NCI-H226 (cell line): Measurements from ENCODE around the gene NOXO1.
"Not testable (repeated sequence)": the region's sequence is repeated elsewhere in the genome, so short reads cannot be mapped to it uniquely, and the experiment has no call there.

Experiments used
- DNase-seq: peaks from one replicate; pipeline ENCODE4 v3.0.0-alpha.2; 2015

NOXO1 gene

DNA sequence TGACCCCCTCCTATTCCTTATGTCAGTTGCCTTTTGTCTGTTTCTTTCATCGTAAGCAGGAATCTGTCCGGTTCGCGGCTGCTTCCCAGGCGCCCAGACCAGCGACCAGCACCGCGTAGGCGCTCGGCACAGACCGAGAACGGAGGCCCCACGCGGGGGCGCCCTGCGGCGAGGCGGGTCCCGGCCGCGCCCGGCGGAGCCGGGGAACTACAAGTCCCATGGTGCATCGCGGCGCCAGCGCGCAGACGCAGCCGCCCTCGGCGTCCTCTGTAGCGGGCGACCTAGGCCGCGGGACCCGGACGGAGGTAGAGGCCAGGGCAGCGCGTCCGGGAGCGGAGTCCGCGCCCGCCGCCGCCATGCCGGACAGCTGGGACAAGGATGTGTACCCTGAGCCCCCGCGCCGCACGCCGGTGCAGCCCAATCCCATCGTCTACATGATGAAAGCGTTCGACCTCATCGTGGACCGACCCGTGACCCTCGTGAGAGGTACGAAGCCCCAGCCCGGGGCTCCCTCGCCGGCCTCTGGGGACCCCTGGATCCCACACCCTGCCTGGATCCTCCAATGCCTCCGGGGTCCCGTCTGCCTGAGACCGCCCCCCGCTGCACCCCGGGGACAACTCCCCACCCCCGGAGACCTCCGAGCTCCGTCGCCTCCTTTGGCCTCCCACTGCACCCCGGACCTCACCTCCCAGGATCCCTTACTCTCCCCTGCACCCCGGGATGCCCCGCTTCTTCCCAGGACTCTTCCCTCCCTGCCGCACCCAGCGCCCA lies 21.8 kb downstream of the NOXO1 start, which contains the start of gene NDUFB10:
TSS of gene NDUFB10 (plus strand) at position 270 of the 771 bp plus-strand sequence. CDS start at position 357, 87 bp downstream.
- DNase-seq, result peak; percentile 82

DNA sequence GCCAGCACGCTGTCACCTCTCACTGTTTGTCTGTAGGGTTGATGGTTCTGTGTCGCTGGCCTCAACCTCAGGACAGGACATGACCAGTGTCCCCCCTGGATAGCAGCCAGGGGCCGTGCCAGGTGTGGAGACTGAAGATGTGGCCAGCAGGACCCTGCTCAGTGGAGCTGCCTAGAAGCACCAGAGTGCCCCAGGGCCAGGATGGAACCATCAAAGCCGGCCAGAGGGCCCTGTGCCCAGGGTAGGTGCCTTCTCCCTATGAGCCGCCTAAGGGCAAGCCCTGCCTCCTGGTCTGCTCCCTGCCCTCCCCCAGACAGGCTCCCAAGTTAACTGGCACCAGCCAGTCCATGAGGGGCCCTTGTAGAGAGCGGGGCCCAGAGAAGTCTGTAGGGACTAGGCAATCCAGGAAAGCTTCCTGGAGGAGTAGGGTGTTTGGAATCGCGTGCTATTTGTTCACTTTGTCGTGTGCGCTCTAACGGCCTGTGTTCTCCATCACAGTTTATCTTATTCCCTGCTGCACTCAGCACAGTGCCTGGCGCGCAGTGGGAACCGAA lies 22.5 kb downstream of the NOXO1 start:
- no peak for DNase-seq

DNA sequence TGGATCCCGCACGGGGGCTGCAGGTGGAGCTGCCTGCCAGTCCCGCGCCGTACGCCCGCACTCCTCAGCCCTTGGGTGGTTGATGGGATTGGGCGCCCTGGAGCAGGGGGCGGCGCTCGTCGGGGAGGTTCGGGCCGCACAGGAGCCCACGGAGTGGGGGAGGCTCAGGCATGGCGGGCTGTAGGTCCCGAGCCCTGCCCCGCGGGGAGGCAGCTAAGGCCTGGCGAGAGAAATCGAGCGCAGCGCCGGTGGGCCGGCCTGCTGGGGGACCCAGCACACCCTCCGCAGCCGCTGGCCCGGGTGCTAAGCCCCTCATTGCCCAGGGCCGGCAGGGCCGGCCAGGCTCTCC lies 23.2 kb downstream of the NOXO1 start:
- DNase-seq, result not testable (repeated sequence)

DNA sequence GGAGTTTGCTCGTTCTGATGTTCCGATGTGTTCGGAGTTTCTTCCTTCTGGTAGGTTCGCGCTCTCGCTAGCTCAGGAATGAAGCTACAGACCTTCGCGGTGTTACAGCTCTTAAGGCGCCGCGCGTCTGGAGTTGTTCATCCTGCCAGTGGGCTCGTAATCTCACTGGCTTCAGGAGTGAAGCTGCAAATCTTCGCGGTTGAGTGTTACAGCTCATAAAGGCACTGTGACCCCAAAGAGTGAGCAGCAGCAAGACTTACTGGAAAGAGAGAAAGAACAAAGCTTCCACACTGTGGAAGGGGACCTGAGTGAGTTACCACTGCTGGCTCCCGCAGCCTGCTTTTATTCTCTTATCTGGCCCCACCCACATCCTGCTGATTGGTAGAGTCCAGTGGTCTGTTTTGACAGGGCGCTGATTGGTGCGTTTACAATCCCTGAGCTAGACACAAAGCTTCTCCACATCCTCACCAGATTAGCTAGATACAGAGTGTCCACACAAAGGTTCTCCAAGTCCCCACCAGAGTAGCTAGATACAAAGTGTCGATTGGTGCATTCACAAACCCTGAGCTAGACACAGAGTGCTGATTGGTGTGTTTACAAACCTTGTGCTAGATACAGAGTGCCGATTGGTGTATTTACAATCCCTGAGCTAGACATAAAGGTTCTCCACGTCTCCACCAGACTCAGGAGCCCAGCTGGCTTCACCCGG lies 23.7 kb downstream of the NOXO1 start:
- DNase-seq, result not testable (repeated sequence)

DNA sequence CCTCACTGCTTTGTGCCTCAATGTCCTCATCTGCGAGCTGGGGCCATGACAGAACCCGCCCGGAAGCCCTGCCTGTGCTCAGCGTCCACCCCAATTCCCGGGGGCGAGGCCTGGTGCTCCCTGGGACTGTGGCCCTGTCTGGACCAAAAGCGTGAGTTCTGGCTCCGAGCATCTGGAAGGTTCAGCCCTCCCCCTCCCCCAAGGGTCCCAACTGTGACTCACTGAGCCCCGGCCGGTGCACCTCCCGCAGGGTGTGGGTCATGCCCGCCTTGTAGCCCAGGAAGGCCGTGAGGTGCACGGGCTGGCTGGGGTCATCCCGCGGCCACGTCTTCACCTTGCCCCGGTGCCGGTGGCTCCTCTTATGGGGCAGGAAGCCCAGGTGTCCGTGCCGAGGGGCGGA lies 27.5 kb downstream of the NOXO1 start:
- DNase-seq, result no peak

DNA sequence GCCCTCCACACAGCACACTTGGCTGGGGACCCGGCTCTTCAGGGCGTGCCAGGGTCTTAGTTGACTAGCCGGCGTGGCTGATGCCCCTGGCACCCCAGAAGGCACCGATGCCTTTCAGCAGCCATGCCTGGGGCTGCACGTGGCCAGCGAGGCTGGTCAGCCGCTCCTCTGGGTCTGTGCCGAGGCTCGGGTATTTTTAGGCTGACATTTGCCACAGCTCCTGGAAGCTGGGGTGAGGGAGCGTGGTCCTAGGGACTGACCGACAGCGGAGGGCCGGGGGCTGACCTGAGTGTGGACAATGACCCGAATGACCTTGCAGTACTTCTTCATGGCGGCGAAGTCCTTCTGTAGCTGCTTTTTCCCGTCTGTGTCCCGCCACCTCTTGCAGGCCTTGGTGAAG lies 30.7 kb downstream of the NOXO1 start:
- DNase-seq, result no peak

DNA sequence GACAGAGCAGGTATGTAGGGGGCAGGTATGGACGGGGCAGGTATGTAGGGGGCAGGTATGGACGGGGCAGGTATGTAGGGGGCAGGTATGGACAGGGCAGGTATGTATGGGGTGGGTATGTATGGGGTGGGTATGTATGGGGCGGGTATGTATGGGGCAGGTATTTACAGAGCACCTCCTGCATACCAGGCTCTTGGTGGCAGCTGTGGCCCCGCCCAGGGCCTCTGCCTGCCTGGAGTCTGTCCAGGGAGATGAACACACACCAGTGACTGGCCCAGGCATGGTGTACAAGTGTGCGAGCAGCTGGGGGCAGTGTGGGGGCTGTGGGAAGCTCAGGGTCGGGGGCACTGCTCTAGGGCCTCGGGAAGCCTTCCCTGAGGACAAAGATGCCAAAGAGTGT lies 31.2 kb downstream of the NOXO1 start:
- no peak for DNase-seq

DNA sequence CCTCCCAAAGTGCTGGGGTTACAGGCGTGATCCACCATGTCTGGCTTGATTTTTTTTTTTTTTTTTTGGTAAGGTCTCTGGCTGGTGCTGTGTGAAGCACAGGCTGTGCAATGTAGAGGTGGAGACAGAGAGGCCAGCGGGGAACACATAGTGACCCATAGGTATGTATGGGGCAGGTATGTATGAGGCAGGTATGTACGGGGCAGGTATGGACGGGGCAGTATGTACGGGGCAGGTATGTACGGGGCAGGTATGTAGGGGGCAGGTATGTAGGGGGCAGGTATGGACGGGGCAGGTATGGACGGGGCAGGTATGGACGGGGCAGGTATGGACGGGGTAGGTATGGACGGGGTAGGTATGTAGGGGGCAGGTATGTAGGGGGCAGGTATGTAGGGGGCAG lies 31.8 kb downstream of the NOXO1 start:
- no peak for DNase-seq

DNA sequence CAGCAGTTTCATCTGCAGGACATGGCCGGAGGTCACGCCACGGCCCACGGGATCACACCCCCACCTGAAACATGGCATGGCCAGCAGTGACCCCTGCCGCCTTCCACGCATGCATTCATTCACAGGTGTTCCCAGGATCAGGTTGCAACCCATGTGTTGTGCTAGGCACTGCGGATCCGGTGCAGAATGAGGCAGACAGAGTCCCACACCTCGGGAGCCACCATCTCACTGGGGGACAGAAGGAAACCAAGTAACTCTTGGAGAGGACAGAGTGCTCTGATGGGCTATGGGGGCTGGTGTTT lies 33.9 kb downstream of the NOXO1 start:
- no peak for DNase-seq

DNA sequence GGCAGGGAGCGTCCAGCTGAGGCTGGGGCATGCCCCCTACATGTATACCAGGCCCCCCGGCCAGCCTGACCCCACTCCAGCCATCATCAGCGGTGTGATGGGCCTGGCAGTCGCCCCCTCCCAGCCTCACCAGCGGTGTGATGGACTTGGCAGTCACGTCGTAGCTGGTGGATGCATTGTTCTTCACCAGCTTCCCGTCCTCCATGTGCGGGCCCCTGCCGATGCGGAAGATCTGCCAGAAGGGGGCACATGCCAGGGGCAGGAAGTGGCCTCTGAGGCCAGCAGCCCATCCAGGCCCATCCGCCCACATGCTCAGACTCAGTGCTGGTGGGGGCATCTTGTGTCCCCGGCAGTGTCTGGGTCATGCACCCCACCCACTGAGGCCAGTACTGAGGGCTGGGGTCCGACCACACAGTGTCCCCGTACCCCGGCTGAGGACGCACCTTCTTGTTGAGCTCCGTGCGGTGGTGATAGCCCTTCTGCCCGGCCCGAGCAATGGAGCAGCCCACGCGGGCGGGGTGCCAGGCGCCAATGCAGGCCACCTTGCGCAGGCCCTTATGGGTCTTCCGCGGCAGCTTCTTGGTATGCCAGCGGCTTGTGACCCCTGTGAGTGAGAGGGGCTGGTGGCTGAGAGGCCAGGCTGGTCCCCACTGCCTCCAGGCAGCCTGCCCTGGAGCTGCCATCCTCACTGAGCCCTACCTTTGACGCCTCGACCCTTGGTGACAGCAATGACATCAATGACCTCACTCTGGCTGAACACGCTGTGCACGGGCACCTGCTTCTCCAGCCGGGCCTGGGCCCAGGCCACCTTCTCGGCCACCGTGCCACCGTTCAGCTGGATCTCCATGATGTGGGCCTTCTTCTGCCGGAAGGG lies 34.5 kb downstream of the NOXO1 start:
- no peak for DNase-seq

DNA sequence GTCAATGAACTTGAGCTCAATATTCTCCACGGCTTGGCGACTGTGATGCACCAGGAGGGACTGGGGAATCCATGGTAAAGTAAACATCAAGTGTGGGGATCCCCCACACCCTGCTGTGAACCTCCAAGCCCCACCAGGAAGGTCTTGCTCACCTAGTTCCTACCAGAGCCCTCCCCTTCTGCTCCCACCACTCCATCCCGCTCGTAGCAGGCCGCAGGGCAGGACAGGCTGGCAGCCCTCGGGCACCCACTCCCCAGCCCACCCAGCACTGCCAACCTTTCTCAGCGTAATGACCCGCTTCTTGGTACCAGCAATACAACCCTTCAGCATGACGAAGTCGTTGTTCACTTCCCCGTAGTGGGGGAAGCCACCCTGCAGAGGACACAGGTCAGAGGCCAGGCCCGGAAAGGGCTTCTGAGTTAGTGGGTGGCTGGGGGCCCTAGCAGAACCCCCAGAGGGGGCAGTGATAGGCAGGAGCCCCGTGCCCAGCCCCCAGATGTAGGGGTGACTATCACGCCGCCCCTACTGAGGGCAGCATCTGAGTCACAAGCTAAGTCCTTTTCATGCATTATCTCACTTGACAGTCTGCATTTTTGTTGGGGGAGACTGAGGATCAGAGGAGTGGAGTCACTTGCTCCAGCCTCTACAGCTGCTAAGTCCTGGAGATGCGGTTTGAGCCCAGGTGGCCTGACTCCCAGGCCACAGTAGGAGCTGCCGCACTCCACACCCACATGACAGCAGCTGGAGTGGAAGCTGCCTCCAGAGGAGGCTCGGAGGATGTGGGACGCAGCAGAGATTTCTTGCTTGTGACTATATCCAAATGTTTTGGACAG lies 35.5 kb downstream of the NOXO1 start:
- no peak for DNase-seq

DNA sequence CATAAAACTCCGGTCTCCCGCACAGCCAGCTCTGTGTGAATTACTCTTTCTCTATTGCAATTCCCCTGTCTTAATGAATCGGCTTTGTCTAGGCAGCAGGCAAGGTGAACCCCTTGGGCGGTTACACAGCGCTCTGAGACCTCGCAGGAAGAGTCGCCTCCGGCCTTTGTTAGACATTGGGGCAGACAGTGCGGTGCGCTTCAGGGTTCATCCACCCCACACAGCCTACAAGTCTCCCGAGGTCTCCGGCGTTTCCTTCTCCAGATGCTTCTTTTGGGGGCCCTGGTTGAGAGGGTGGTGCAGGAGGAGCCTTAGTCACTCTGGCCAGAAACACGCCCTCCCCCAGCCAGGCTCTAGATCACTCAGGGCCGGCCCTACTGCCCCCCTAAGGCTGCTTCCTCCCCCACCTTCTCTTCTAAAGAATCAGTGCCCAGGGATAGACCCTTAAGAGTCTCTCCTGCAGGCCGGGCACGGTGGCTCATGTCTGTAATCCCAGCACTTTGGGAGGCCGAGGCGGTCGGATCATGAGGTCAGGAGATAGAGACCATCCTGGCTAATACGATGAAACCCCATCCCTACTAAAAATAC lies 36.6 kb downstream of the NOXO1 start:
- no peak for DNase-seq

DNA sequence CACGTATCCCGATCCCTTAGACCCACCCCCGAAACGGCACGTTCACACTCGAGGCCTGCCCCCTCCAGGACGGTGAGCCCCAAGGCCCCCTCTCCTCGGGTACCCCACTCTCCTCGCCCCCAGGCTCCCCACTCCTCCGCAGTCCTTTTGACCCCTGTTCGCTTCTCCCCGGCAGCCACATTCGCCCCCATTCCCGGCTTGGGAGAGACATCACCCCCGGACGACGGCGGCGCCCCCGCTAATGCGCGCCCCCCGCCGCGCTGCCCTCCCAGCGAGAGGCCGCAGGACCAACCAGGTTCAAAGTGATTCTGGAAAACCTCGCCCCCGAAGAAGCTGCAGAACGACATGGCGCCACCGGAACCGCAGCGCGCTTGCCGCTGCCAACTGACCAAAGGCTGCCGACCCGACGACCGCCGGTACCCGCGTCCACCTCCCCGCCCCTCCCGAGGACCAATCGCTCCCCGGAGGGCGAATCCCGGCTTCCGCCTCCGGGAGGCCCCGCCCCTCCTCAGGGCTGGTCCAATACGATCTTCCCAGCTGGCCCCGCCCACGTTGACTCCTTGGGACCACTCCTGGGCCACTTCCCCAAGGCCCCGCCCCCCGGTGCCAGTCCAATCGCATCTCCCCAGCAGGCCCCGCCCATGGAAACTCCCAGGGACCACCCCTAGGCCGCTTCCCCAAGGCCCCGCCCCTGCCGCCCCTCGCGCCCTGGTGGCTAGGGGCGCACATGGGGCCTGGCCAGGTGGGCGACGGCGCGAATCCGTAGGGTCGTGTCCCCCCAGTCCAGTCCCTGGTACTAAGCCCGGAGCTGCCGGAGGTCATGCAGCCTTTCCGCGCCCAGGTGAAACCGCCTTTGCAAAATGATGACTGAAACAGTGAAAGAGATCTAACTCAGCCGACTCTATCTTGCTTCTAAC lies 38.2 kb downstream of the NOXO1 start, which contains the start of gene MSRB1:
TSS of gene MSRB1 (minus strand) at position 390 of the 917 bp plus-strand sequence. CDS start at position 347, 43 bp downstream.
- peak; percentile 96 for DNase-seq

DNA sequence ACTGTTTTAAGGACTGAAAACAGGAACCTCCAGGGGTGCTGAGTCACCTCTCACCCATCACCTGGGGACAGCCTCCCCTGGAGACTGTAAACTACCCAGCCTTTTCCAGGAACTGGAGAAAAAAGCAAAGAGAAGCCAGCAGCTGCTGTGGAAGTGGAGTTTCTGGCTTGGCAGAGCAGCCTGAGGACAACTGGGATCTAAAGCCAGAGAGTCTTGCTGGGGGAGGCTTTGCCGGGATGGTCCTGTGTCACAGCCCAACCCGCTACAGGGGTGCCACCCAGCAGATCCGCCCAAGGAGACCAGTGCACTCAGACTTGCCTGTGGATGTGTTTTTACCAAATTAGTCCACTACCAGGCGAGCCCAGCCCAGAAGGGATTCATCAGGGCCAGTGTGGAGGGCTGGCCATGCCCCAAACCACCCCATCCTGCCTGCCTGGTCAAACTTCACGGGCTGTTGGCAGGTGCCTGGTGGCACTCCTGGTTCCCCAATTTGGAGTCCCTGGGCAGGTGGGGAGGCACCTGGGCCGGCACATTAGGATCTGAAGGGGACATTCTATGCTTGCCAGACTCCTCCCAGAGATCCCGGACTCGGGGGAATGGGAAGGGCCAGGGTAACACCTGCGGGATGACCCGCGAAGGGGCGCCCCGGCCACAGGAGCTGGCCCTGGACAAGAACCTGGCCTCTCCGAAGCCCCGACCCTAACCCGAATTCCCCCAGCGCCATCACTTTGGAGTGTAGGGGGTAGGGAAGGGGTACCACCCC lies 39.0 kb downstream of the NOXO1 start:
- no peak for DNase-seq

DNA sequence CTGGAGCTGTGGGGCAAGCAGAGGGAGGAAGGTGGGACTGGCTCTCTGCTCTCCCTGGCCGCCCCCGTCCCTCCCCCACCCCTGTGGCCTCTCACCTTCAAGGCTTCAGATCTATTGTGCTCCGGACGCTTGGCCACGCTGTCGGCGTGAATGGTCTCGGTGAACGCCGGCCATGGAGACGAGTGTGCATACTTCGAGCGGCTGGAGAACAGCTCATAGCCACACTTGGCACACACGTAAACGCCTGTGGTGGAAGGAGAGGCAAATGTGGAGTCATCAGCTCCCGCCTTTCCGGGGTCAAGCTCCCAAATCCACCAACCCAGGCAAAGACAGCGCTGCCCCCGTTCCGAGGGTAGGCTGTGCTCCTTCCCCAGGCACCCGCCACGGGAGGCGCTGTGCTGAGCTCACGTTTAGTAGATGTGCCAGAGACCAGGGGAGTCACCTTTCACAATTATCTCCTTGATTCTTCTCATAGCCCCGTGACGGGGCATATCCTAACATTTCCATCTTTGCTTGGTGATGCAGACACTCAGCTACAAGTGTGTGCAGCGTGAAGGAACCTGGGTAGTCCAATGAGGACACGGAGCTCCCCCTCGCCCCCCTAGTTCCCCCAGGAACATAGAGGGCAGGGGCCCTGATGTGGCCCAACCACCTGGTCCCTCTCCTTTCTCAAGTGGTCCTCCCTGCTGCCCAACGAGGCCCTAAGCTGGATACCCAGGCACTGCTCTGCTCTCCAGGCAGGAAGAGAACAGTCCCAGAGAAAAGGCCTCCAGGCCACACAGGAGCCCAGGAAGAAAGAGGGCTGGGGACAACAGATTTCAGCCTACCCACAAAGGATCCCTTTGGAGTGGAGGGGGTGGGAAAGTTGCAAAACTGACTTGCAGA lies 39.9 kb downstream of the NOXO1 start:
- no peak for DNase-seq

DNA sequence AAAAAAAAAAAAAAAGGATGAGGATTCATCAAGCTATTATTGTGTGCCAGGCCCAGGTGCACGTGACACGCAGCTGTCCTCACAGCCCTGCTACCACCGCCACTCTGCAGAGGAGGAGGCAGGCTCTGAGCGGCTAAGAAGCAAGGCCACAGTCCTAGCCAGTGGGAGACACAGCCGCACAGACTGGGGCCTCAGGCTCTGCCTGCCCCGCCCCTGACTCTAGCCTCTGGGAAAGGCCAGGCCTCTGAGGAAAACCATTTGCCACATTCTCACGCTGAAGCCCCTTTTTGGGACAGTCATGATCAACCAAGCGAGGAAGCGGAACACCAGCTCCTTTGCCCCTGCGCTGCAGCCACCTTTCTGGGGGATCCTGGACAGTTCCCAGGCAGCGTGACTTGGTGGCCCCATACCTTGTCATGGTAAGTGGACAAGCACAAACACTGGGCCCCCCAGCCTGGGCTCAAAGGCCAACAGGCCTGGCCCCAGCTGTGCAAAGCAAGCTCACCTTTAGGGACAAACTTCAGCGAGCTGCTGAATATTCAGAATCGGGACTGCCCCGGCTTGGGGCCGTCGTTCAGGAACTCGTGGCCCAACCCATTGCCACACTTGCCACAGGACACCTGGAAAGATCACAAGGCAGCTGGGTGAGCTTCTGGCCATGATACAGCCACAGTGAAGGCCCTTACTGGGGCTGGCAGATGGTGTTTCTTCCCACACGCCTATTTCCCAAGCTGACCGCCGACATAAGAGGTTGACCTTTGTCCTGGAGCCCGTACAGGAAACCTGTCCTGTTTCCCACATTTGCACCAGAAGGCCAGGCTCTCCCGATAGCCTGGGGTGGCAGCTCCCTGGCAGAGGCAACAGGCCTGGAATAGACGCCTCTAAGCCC lies 40.8 kb downstream of the NOXO1 start:
- DNase-seq, result no peak

DNA sequence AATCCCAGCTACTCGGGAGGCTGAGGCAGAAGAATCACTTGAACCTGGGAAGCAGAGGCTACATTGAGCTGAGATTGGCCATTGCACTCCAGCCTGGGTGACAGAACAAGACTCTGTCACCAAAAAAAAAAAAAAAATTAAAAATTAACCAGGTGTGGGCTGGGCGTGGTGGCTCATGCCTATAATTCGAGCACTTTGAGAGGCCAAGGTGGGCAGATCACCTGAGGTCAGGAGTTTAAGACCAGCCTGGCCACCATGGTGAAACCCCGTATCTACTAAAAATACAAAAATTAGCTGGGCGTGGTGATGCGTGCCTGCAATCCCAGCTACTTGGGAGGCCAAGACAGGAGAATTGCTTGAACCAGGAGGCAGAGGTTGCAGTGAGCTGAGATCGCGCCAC lies 41.4 kb downstream of the NOXO1 start:
- not testable (repeated sequence) for DNase-seq

DNA sequence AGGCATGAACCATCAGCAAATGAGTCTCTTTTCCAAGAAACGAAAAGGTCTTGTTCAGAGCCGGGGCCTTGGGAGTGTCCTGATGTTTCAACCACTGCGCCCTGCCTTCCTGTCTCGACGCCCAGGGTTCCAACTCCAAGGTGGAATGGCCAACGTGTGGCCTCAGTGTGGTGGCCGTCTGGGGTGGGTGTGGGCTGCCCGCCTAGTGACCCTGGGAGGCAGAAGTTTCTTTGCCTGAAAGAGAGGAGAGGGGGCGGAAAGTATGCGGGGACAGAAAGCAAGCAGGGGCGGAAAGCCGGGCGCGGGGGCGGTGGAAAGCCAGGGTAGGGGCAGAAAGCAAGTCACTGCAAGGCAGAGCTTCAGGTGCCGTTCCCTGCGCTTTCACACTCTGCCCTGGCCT lies 42.4 kb downstream of the NOXO1 start:
- no peak for DNase-seq
